GM23338 (cell line): ENCODE measurements around the gene ARSB. TPM values are rescaled to one million over a fixed set of nuclear protein-coding genes. Genes with fewer than 3 reads are reported as not detected.

Experiments
- ATAC-seq: fragments of 200-7000 bp; cut with Tn5 transposase; 3 replicates; pipeline ENCODE4 v1.9.1; 2020
- DNase-seq: peaks from one replicate; pipeline ENCODE4 v3.0.0-alpha.2; 2015; ENCODE audit warnings: low spot score
- H2AFZ ChIP-seq: fragments of 200-600 bp; sonication (generic); 2 replicates; pipeline ENCODE4 v1.8.0; 2016; ENCODE audit warnings: antibody characterized with exemption, mild to moderate bottlenecking, moderate library complexity
- H3F3A ChIP-seq: fragments of 200-600 bp; sonication (generic); replicated peaks from 2 replicates; pipeline ENCODE4 v1.8.0; 2017; ENCODE audit warnings: antibody characterized with exemption, mixed run types, low read depth
- H3K27ac ChIP-seq: fragments of 200-600 bp; sonication (generic); 2 replicates; pipeline ENCODE4 v1.6.1; 2016; ENCODE audit warnings: low read depth
- H3K27me3 ChIP-seq: fragments of 200-600 bp; sonication (generic); 2 replicates; pipeline ENCODE4 v1.8.0; 2016; ENCODE audit warnings: mild to moderate bottlenecking, mixed run types, moderate library complexity; ENCODE audit not compliant: insufficient read depth
- H3K36me3 ChIP-seq: fragments of 200-600 bp; sonication (generic); 2 replicates; pipeline ENCODE4 v1.8.0; 2016; ENCODE audit warnings: mild to moderate bottlenecking; ENCODE audit not compliant: insufficient read depth
- H3K4me1 ChIP-seq: fragments of 200-600 bp; sonication (generic); 2 replicates; pipeline ENCODE4 v1.8.0; 2016; ENCODE audit warnings: mild to moderate bottlenecking, moderate library complexity; ENCODE audit not compliant: insufficient read depth
- H3K4me2 ChIP-seq: fragments of 200-600 bp; sonication (generic); 2 replicates; pipeline ENCODE4 v1.7.1; 2017; ENCODE audit warnings: mixed run types
- H3K4me3 ChIP-seq: fragments of 200-600 bp; sonication (generic); 2 replicates; pipeline ENCODE4 v1.6.1; 2016; ENCODE audit warnings: mixed run types
- H3K79me2 ChIP-seq: fragments of 200-600 bp; sonication (generic); replicated peaks from 2 replicates; pipeline ENCODE4 v1.8.0; 2017; ENCODE audit warnings: mild to moderate bottlenecking; ENCODE audit not compliant: insufficient read depth
- H3K9me2 ChIP-seq: fragments of 200-600 bp; sonication (generic); 2 replicates; pipeline ENCODE4 v1.8.0; 2017; ENCODE audit not compliant: insufficient read depth
- H4K20me1 ChIP-seq: fragments of 200-600 bp; sonication (generic); replicated peaks from 2 replicates; pipeline ENCODE4 v1.8.0; 2017; ENCODE audit warnings: mild to moderate bottlenecking; ENCODE audit not compliant: insufficient read depth
- H3K27ac Mint-ChIP-seq: 2 replicates; pipeline ENCODE4 v1.8.0; 2020; ENCODE audit warnings: inconsistent platforms, mild to moderate bottlenecking, moderate library complexity, mixed read lengths
- H3K27me3 Mint-ChIP-seq: 3 replicates; pipeline ENCODE4 v1.8.0; 2022; ENCODE audit warnings: low read depth, mild to moderate bottlenecking, moderate library complexity, mixed read lengths, inconsistent platforms; ENCODE audit not compliant: insufficient read depth, poor library complexity
- H3K36me3 Mint-ChIP-seq: 3 replicates; pipeline ENCODE4 v1.8.0; 2021; ENCODE audit warnings: low read depth, mild to moderate bottlenecking, inconsistent platforms, moderate library complexity, mixed read lengths
- H3K4me1 Mint-ChIP-seq: 3 replicates; pipeline ENCODE4 v1.8.0; 2020; ENCODE audit warnings: mild to moderate bottlenecking, inconsistent platforms, mixed read lengths
- H3K4me3 Mint-ChIP-seq: 3 replicates; pipeline ENCODE4 v1.8.0; 2021; ENCODE audit warnings: moderate library complexity, mild to moderate bottlenecking, inconsistent platforms, mixed read lengths
- H3K9me3 Mint-ChIP-seq: 3 replicates; pipeline ENCODE4 v1.8.0; 2020; ENCODE audit warnings: moderate library complexity, mild to moderate bottlenecking, inconsistent platforms, mixed read lengths
- EZH2 ChIP-seq: fragments of 200-600 bp; sonication (generic); IDR thresholded peaks from one replicate; pipeline ENCODE4 v1.8.0; 2017; ENCODE audit warnings: antibody characterized with exemption, mild to moderate bottlenecking, low read depth; ENCODE audit not compliant: unreplicated experiment
- JUNB ChIP-seq: IDR thresholded peaks from one replicate; pipeline ENCODE4 v1.6.1; 2016; ENCODE audit warnings: antibody characterized with exemption; ENCODE audit not compliant: unreplicated experiment
- NANOG ChIP-seq: IDR thresholded peaks from 2 replicates; pipeline ENCODE4 v1.6.1; 2016; ENCODE audit warnings: antibody characterized with exemption, borderline replicate concordance
- POLR2AphosphoS5 ChIP-seq: IDR thresholded peaks from 2 replicates; pipeline ENCODE4 v1.6.1; 2016; ENCODE audit warnings: antibody characterized with exemption, low read depth
- REST ChIP-seq: IDR thresholded peaks from one replicate; pipeline ENCODE4 v1.6.1; 2018; ENCODE audit warnings: antibody characterized with exemption; ENCODE audit not compliant: unreplicated experiment
- STAT1 ChIP-seq: IDR thresholded peaks from one replicate; pipeline ENCODE4 v1.6.1; 2016; ENCODE audit warnings: antibody characterized with exemption; ENCODE audit not compliant: unreplicated experiment
- ZNF331 ChIP-seq: fragments of 250-450 bp; sonication (Bioruptor Pico); IDR thresholded peaks from 2 replicates; pipeline ENCODE4 v1.5.0; 2020; ENCODE audit warnings: low read depth, mild to moderate bottlenecking, moderate library complexity
- polyA plus RNA-seq: library from polyadenylated mRNA; unstranded; fragments of >200 nt; fragmentation: Nextera tagmentation; extraction: Ambion mirVana; gene quantifications from 2 replicates; pipeline ENCODE4 v1.2.1, GENCODE V29; 2016
- total RNA-seq: library from RNA; depleted of rRNA; stranded (reverse); fragments of >200 nt; shearing (Covaris generic); gene quantifications from 2 replicates; pipeline ENCODE4 v1.2.3, GENCODE V29; 2014
- TF ChIP-seq, protein P1 (sequence below): IDR thresholded peaks from 2 replicates; pipeline ENCODE4 v1.6.1; 2016; ENCODE audit warnings: antibody characterized with exemption
- TF ChIP-seq, protein P2 (sequence below), 2 experiments: fragments of 200-600 bp in 1 of 2; sonication (generic) in 1 of 2; conservative IDR thresholded peaks; 2 replicates each; pipeline versions ENCODE4 v1.5.1 to v1.6.1; 2016 to 2017; ENCODE audit warnings: antibody characterized with exemption in 2 of 2, low read depth in 2 of 2, mild to moderate bottlenecking in 2 of 2, moderate library complexity in 1 of 2

ARSB gene
- total and polyA plus RNA-seq, 2 experiments from 2014 or later = 7.4 to 24.6 TPM

- TF ChIP-seq, protein P1, sequence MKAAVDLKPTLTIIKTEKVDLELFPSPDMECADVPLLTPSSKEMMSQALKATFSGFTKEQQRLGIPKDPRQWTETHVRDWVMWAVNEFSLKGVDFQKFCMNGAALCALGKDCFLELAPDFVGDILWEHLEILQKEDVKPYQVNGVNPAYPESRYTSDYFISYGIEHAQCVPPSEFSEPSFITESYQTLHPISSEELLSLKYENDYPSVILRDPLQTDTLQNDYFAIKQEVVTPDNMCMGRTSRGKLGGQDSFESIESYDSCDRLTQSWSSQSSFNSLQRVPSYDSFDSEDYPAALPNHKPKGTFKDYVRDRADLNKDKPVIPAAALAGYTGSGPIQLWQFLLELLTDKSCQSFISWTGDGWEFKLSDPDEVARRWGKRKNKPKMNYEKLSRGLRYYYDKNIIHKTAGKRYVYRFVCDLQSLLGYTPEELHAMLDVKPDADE = no peak
- no peak for TF ChIP-seq POLR2AphosphoS5
- no peak for TF ChIP-seq ZNF331 (CRISPR knock-in tag)
- TF ChIP-seq EZH2 = no peak
- no peak for TF ChIP-seq STAT1
- no peak for TF ChIP-seq REST
- TF ChIP-seq JUNB = no peak
These were observed 176.7 kb downstream of the ARSB start (continued) for GRCh38 chr5:78808380-78808779.

- H3F3A ChIP-seq = no peaks in the 10 kb centered on the region
- H3K9me2 ChIP-seq = no peaks in the 10 kb centered on the region
- no peaks in the 10 kb centered on the region for H3K4me1 ChIP-seq
- Mint-ChIP-seq H3K27ac (no peak overlapping the region), H3K27me3 (peaks cover 8% of the 10 kb centered on the region), H3K4me1 (peaks cover 5% of the 10 kb centered on the region), H3K4me3 (no peak overlapping the region), H3K9me3 (peaks cover 3% of the 10 kb centered on the region; the same call in 1 of the 3 replicates), H3K36me3 (peaks cover 4% of the 10 kb centered on the region; the same call in 2 of the 3 replicates)
- H3K79me2 ChIP-seq = no peaks in the 10 kb centered on the region
- no peak overlapping the region for H3K4me2 ChIP-seq
- DNase-seq (no peak), ATAC-seq (no peak)
- H3K27ac ChIP-seq = no peak overlapping the region
- no peaks in the 10 kb centered on the region for H4K20me1 ChIP-seq
- H3K4me3 ChIP-seq = no peak overlapping the region
- no peaks in the 10 kb centered on the region for H3K36me3 ChIP-seq
- no peaks in the 10 kb centered on the region for H3K27me3 ChIP-seq
- TF ChIP-seq, protein P2, sequence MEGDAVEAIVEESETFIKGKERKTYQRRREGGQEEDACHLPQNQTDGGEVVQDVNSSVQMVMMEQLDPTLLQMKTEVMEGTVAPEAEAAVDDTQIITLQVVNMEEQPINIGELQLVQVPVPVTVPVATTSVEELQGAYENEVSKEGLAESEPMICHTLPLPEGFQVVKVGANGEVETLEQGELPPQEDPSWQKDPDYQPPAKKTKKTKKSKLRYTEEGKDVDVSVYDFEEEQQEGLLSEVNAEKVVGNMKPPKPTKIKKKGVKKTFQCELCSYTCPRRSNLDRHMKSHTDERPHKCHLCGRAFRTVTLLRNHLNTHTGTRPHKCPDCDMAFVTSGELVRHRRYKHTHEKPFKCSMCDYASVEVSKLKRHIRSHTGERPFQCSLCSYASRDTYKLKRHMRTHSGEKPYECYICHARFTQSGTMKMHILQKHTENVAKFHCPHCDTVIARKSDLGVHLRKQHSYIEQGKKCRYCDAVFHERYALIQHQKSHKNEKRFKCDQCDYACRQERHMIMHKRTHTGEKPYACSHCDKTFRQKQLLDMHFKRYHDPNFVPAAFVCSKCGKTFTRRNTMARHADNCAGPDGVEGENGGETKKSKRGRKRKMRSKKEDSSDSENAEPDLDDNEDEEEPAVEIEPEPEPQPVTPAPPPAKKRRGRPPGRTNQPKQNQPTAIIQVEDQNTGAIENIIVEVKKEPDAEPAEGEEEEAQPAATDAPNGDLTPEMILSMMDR (conservative IDR thresholded peaks at IDR 0.05; ENCODE audit: low read depth in 2 of 2) = no peak
- TF ChIP-seq STAT1 (no peak), NANOG (no peak)
- no peak overlapping the region for H2AFZ ChIP-seq
These were observed 178.6 kb downstream of the ARSB start for GRCh38 chr5:78806544-78806943.
